ENCODE measurements around the gene CRYBG3.

GRCh38 chr3:97910931-97911351, 89.1 kb downstream of the CRYBG3 start:
- TF ChIP-seq ZNF274 (IDR thresholded peaks at IDR 0.05; ENCODE audit: low read depth, low read length) (no peak), YY1 (IDR thresholded peaks at IDR 0.05; ENCODE audit: insufficient read depth, insufficient read length) (no peak)

Data from NT2/D1 (cell line).